GM12878 (cell line): Measurements from ENCODE around the gene PSORS1C1. TPM values are rescaled to one million over a fixed set of nuclear protein-coding genes. Genes with fewer than 3 reads are reported as not detected.

Experiments
- ATAC-seq: fragments of 200-7000 bp; cut with Tn5 transposase; 3 replicates; pipeline ENCODE4 v1.9.1; 2020; ENCODE audit warnings: mild to moderate bottlenecking, moderate library complexity
- BruUV-seq: library from RNA; stranded (reverse); fragments of 400-500 nt; replicated peaks from 2 replicates; lab custom pipeline; 2021; lab: Mats Ljungman, UMichigan
- CTCF ChIA-PET: fragments of 300-600 bp; sonication (Branson Sonifier 250); formaldehyde crosslinking; extraction: SDS; loops from one replicate; lab custom pipeline; 2021; ENCODE audit warnings: inconsistent platforms; lab: Yijun Ruan, JAX
- POLR2A ChIA-PET: fragments of 350-600 bp; formaldehyde crosslinking; extraction: SDS; loops from one replicate; lab custom pipeline; 2021; ENCODE audit warnings: inconsistent platforms; lab: Charles Lee
- RAD21 ChIA-PET: fragments of 300-600 bp; sonication (Branson Sonifier 250); formaldehyde crosslinking; loops from one replicate; lab custom pipeline; 2023; ENCODE audit warnings: antibody characterized with exemption; ENCODE audit not compliant: unreplicated experiment; lab: Charles Lee
- SMC1A ChIA-PET: fragments of 300-600 bp; sonication (Branson Sonifier 250); formaldehyde crosslinking; loops from one replicate; lab custom pipeline; 2023; ENCODE audit not compliant: unreplicated experiment, uncharacterized antibody; lab: Charles Lee
- DNase-seq: peaks from one replicate; pipeline ENCODE4 v3.0.0-alpha.2; 2011; ENCODE audit warnings: low read depth, low spot score
- FAIRE-seq: peaks from 3 replicates; lab custom pipeline; 2011; peaks lifted over from hg19 to GRCh38; lab: Jason Lieb, UNC
- H2AFZ ChIP-seq: 2 replicates; pipeline ENCODE4 v1.6.0; 2011; ENCODE audit warnings: low read depth, low read length, control low read depth; ENCODE audit not compliant: control insufficient read depth
- H3K27ac ChIP-seq: 2 replicates; pipeline ENCODE4 v1.5.1; 2011; ENCODE audit warnings: control low read depth; ENCODE audit not compliant: control insufficient read depth, insufficient read depth
- H3K27me3 ChIP-seq, 2 experiments: replicated peaks in 1 of 2; 2 replicates each; pipeline versions ENCODE4 v1.6.0 to v1.6.1; 2011; ENCODE audit warnings: low read length in 1 of 2; ENCODE audit not compliant: control insufficient read depth in 2 of 2, insufficient read depth in 2 of 2
- H3K36me3 ChIP-seq, 2 experiments: 2 replicates each; pipeline ENCODE4 v1.5.1; 2011; ENCODE audit warnings: low read length in 1 of 2; ENCODE audit not compliant: control insufficient read depth in 2 of 2, insufficient read depth in 2 of 2
- H3K4me1 ChIP-seq: 2 replicates; pipeline ENCODE4 v1.6.1; 2011; ENCODE audit warnings: mild to moderate bottlenecking, low read length, moderate library complexity, mixed read lengths; ENCODE audit not compliant: control insufficient read depth, insufficient read depth
- H3K4me2 ChIP-seq: 2 replicates; pipeline ENCODE4 v1.6.0; 2011; ENCODE audit warnings: control low read depth; ENCODE audit not compliant: control insufficient read depth, insufficient read depth
- H3K4me3 ChIP-seq: fragments of 200-600 bp; sonication (generic); 2 replicates; pipeline ENCODE4 v1.5.1; 2016
- H3K79me2 ChIP-seq: 2 replicates; pipeline ENCODE4 v1.6.0; 2011; ENCODE audit warnings: low read length; ENCODE audit not compliant: control insufficient read depth, insufficient read depth
- H3K9ac ChIP-seq: 2 replicates; pipeline ENCODE4 v1.8.0; 2011; ENCODE audit warnings: low read length, control low read depth, mixed read lengths; ENCODE audit not compliant: control insufficient read depth, insufficient read depth
- H3K9me3 ChIP-seq: replicated peaks from 3 replicates; pipeline ENCODE4 v1.5.1; 2011; ENCODE audit warnings: mild to moderate bottlenecking, low read length; ENCODE audit not compliant: control insufficient read depth, insufficient read depth
- H4K20me1 ChIP-seq: 2 replicates; pipeline ENCODE4 v1.6.0; 2011; ENCODE audit not compliant: control insufficient read depth, insufficient read depth
- CBFB ChIP-seq: IDR thresholded peaks from 2 replicates; pipeline ENCODE4 v1.6.1; 2016; ENCODE audit warnings: antibody characterized with exemption, low read depth
- CBX5 ChIP-seq: sonication (generic); IDR thresholded peaks from 2 replicates; pipeline ENCODE4 v1.6.1; 2016; ENCODE audit warnings: low read depth, moderate library complexity, mild to moderate bottlenecking, inconsistent platforms
- CEBPB ChIP-seq, 2 experiments: fragments of 150-350 bp in 1 of 2; IDR thresholded peaks; 2 replicates each; pipeline ENCODE4 v1.6.1; 2012 to 2014; ENCODE audit warnings: low read depth in 2 of 2, low read length in 2 of 2, borderline replicate concordance in 1 of 2, inconsistent platforms in 1 of 2
- HDAC2 ChIP-seq: fragments of 200-600 bp; sonication (generic); IDR thresholded peaks from 2 replicates; pipeline ENCODE4 v1.6.1; 2017
- HDGF ChIP-seq: fragments of 450-650 bp; IDR thresholded peaks from 2 replicates; pipeline ENCODE4 v1.6.1; 2016; ENCODE audit warnings: antibody characterized with exemption
- KDM1A ChIP-seq: fragments of 200-600 bp; sonication (generic); IDR thresholded peaks from 2 replicates; pipeline ENCODE4 v1.6.1; 2016; ENCODE audit warnings: borderline replicate concordance
- KLF5 ChIP-seq: fragments of 450-650 bp; IDR thresholded peaks from 2 replicates; pipeline ENCODE4 v1.6.1; 2014; ENCODE audit warnings: mild to moderate bottlenecking; ENCODE audit not compliant: partially characterized antibody
- MEF2B ChIP-seq: fragments of 450-650 bp; IDR thresholded peaks from 2 replicates; pipeline ENCODE4 v1.6.1; 2018; ENCODE audit warnings: mild to moderate bottlenecking, moderate library complexity; ENCODE audit not compliant: partially characterized antibody, poor library complexity, severe bottlenecking
- MYB ChIP-seq: fragments of 150-350 bp; IDR thresholded peaks from 2 replicates; pipeline ENCODE4 v1.6.1; 2014; ENCODE audit warnings: mild to moderate bottlenecking, low read depth, low read length, borderline replicate concordance
- NBN ChIP-seq: fragments of 450-650 bp; IDR thresholded peaks from 2 replicates; pipeline ENCODE4 v1.6.1; 2016
- NFIC ChIP-seq: IDR thresholded peaks from 2 replicates; pipeline ENCODE4 v1.6.1; 2012; ENCODE audit warnings: low read depth, mild to moderate bottlenecking, inconsistent platforms, low read length, moderate library complexity
- PAX8 ChIP-seq: fragments of 450-650 bp; IDR thresholded peaks from 2 replicates; pipeline ENCODE4 v1.6.1; 2017; ENCODE audit warnings: mild to moderate bottlenecking, moderate library complexity
- RAD51 ChIP-seq: fragments of 450-650 bp; IDR thresholded peaks from 2 replicates; pipeline ENCODE4 v1.6.1; 2016; ENCODE audit warnings: moderate library complexity, mild to moderate bottlenecking, inconsistent platforms
- RBBP5 ChIP-seq: fragments of 200-600 bp; sonication (generic); conservative IDR thresholded peaks from 2 replicates; pipeline ENCODE4 v1.6.1; 2016
- SRF ChIP-seq, 2 experiments: IDR thresholded peaks; 2 replicates each; pipeline ENCODE4 v1.6.1; 2011; ENCODE audit warnings: low read depth in 2 of 2, low read length in 2 of 2, mild to moderate bottlenecking in 1 of 2, moderate library complexity in 1 of 2
- STAT1 ChIP-seq: fragments of 450-650 bp; conservative IDR thresholded peaks from 2 replicates; pipeline ENCODE4 v1.6.1; 2014; ENCODE audit warnings: antibody characterized with exemption, mild to moderate bottlenecking
- TARDBP ChIP-seq: IDR thresholded peaks from 2 replicates; pipeline ENCODE4 v1.6.1; 2016; ENCODE audit warnings: borderline replicate concordance
- ZBTB33 ChIP-seq: fragments of 450-650 bp; IDR thresholded peaks from 2 replicates; pipeline ENCODE4 v1.6.1; 2017; ENCODE audit warnings: mild to moderate bottlenecking
- ZNF622 ChIP-seq: fragments of 450-650 bp; IDR thresholded peaks from 2 replicates; pipeline ENCODE4 v1.6.1; 2017; ENCODE audit warnings: mild to moderate bottlenecking, inconsistent platforms
- WGBS: methylation state at CpG from one replicate; pipeline ENCODE4 v1.1.6; 2016; ENCODE audit warnings: low lambda C conversion rate; ENCODE audit not compliant: insufficient replicate concordance, insufficient coverage; ENCODE audit errors: missing lambda C conversion rate; 5-methylcytosine and 5-hydroxymethylcytosine counted together
- in situ Hi-C: fragments of 300-500 bp; cut with MboI; formaldehyde crosslinking; loops from 9 replicates; pipeline ENCODE4 v1.14.3; 2018; ENCODE audit warnings: mixed read lengths
- intact Hi-C: fragments of 100-400 bp; cut with micrococcal nuclease; formaldehyde crosslinking; loops from one replicate; pipeline ENCODE4 v1.14.2; 2022; ENCODE audit not compliant: unreplicated experiment
- polyA plus RNA-seq, 11 experiments: library from polyadenylated mRNA; depleted of rRNA in 4 of 11; unstranded in 6 of 11; stranded (reverse) in 5 of 11; fragments of >200 nt; fragmentation: Nextera tagmentation in 4 of 11; fragmentation: Illumina TruSeq in 1 of 11; extraction: Ambion mirVana in 4 of 11; extraction: Trizol in 1 of 11; gene quantifications; 1 replicate in 1 of 11; 2 replicates in 10 of 11; pipeline versions ENCODE4 v1.2.1 to v1.2.3, GENCODE V29; 2011 to 2016; ENCODE audit warnings: inconsistent platforms in 2 of 11, missing spikeins in 2 of 11, low read depth in 1 of 11
- total RNA-seq, 4 experiments: library from RNA; depleted of rRNA in 3 of 4; stranded (reverse); fragments of >200 nt in 3 of 4; fragmentation: Illumina TruSeq in 1 of 4; extraction: Trizol in 1 of 4; gene quantifications; 2 replicates each; pipeline versions ENCODE4 v1.2.1 to v1.2.3, GENCODE V29; 2013 to 2021
- TF ChIP-seq, protein P1 (sequence below): fragments of 450-650 bp; conservative IDR thresholded peaks from 2 replicates; pipeline ENCODE4 v1.6.1; 2017; ENCODE audit warnings: mild to moderate bottlenecking, moderate library complexity

Gene PSORS1C1
- total and polyA plus RNA-seq, 10 of the 15 experiments (the other 5 are each of a cell fraction or from before 2014, with no cell fraction given), result 0.13 to 1.00 (median 0.20) TPM; not detected in 5

DNA sequence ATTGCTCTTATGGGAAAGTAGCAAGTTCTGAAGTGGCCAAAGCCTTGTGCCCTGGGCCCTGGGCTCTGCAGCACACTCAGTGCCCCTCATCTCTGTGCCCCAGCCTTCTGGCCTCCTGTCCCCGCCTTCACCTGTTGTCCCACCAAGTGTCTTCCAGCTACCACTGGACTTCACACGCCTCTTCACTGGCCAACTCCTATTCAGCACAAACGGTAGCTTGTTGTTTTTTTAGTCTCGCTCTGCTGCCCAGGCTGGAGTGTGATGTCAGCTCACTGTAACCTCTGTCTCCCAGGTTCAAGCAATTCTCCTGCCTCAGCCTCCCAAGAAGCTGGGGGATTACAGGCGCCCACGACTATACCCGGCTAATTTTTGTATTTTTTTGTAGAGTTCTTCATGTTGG, 38.2 kb downstream of the PSORS1C1 start:
- DNase-seq (no peak), FAIRE-seq (no peak), ATAC-seq (no peak)
- Histone ChIP-seq H4K20me1 (no peaks in the 10 kb centered on the region), H2AFZ (no peak overlapping the region), H3K27ac (no peak overlapping the region), H3K36me3 (no peaks in the 10 kb centered on the region; a peak in 1 of 4 replicates), H3K4me2 (no peak overlapping the region), H3K4me3 (no peak overlapping the region), H3K9ac (no peak overlapping the region), H3K27me3 (no peaks in the 10 kb centered on the region), H3K79me2 (peaks cover 3% of the 10 kb centered on the region), H3K4me1 (peaks cover 4% of the 10 kb centered on the region; the same call in 1 of the 2 replicates), H3K9me3 (no peaks in the 10 kb centered on the region)
- in situ Hi-C loops (no loop called here), intact Hi-C loops (no loop called here)
- TF ChIP-seq CBFB (no peak), MYB (no peak), KLF5 (no peak), STAT1 (no peak), RBBP5 (no peak), ZBTB33 (no peak), MEF2B (no peak), SRF (IDR thresholded peaks at IDR 0.05; ENCODE audit: low read depth in 2 of 2, low read length in 2 of 2) (no peak), NFIC (no peak), NBN (no peak), HDGF (no peak), ZNF622 (no peak), CBX5 (no peak), PAX8 (no peak), HDAC2 (no peak), RAD51 (no peak), TARDBP (no peak), KDM1A (no peak), CEBPB (IDR thresholded peaks at IDR 0.05; ENCODE audit: borderline replicate concordance in 1 of 2, low read depth in 2 of 2, low read length in 2 of 2) (no peak)
- TF ChIP-seq, protein P1, sequence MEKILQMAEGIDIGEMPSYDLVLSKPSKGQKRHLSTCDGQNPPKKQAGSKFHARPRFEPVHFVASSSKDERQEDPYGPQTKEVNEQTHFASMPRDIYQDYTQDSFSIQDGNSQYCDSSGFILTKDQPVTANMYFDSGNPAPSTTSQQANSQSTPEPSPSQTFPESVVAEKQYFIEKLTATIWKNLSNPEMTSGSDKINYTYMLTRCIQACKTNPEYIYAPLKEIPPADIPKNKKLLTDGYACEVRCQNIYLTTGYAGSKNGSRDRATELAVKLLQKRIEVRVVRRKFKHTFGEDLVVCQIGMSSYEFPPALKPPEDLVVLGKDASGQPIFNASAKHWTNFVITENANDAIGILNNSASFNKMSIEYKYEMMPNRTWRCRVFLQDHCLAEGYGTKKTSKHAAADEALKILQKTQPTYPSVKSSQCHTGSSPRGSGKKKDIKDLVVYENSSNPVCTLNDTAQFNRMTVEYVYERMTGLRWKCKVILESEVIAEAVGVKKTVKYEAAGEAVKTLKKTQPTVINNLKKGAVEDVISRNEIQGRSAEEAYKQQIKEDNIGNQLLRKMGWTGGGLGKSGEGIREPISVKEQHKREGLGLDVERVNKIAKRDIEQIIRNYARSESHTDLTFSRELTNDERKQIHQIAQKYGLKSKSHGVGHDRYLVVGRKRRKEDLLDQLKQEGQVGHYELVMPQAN, result no peak
- POLR2A ChIA-PET, result interaction anchor here (2.3 kb wide), 1 partner anchor 11 kb away, joined by 9 read pairs; no protein-coding TSS in a partner anchor
- SMC1A ChIA-PET, result interaction anchor here (0.7 to 0.9 kb wide), 2 partner anchors 12 to 146 kb away, joined by 3 to 4 read pairs; no protein-coding TSS in a partner anchor
- RAD21 ChIA-PET, result interaction anchor here (0.9 kb wide), 1 partner anchor 40 kb away, joined by 3 read pairs; no protein-coding TSS in a partner anchor
- CTCF ChIA-PET, result interaction anchor here (0.8 kb wide), 2 partner anchors 39 to 44 kb away, joined by 3 to 6 read pairs; no protein-coding TSS in a partner anchor
- no TSS peak for BruUV-seq
- 78% methylated on average over 7 of the region's 7 CpGs for WGBS
